Left kidney (tissue), 2 donors: ENCODE results near the gene FIZ1. TPM values are rescaled to one million over a fixed set of nuclear protein-coding genes. Genes with fewer than 3 reads are reported as not detected.
A peak's percentile ranks its signal among the peaks of the same experiment; 100 is the strongest.
"Not testable (repeated sequence)": the region's sequence is repeated elsewhere in the genome, so short reads cannot be mapped to it uniquely, and the experiment has no call there.

ENCODE experiments used
- DNase-seq: peaks from one replicate; pipeline ENCODE4 v3.0.0-alpha.2; 2013
- polyA plus RNA-seq: library from polyadenylated mRNA; unstranded; fragments of 120-200 nt; gene quantifications from one replicate; pipeline ENCODE4 v1.2.1, GENCODE V29; 2013; ENCODE audit not compliant: insufficient read length

The FIZ1 gene
- polyA plus RNA-seq, 1 donor = 20.7 TPM

DNA sequence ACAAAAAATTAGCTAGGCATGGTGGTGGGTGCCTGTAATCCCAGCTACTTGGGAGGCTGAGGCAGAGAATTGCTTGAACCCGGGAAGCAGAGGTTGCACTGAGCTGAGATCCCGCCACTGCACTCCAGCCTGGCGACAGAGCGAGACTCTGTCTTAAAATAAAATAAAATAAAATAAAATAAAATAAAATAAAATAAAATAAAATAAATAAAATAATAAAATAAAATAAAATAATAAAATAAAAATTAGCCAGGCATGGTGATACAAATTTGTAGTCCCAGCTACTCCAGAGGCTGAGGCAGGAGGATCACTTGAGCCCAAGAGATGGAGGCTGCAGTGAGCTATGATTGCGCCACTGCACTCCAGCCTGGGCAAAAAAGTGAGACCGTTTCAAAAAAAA lies 25.4 kb downstream of the FIZ1 start:
- not testable (repeated sequence) for DNase-seq

DNA sequence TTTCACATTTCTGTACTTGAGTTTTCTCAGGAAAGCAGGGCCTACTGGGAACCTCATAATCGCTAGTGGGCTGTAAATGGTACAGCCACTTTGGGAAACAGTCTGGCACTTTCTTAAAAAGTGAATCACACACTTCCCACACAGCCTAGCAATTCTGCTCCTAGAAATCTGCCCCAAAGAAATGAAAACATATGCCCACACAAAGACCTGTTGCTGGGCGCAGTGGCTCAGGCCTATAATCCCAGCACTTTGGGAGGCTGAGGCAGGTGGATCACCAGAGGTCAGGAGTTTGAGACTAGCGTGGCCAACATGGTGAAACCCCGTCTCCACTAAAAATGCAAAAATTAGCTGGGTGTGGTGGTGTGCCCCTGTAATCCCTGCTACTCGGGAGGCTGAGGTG lies 29.8 kb downstream of the FIZ1 start:
- not testable (repeated sequence) for DNase-seq

DNA sequence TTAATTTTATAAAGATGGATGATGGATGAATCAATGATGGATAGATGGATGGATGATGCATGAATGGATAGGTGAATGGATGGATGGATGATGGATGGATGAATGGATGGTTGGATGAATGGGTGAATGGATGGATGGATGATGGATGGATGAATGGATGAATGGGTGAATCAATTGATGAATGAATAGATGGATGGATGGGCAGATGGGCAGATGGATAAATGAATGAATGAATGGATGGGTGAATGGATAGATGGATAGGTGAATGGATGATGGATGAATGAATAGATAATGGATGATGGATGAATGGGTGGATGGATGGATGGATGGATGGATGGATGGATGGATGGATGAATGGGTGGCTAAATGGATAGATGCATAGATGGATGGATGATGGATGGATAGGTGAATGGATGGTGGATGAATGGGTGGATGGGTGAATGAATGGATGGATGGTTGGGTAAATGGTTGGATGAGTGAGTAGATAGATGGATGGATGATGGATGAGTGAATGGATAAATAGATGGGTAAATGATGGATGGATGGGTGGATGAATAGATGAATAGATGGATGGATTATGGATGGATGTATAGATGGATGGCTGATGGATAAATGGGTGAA lies 31.5 kb downstream of the FIZ1 start:
- DNase-seq = no peak

DNA sequence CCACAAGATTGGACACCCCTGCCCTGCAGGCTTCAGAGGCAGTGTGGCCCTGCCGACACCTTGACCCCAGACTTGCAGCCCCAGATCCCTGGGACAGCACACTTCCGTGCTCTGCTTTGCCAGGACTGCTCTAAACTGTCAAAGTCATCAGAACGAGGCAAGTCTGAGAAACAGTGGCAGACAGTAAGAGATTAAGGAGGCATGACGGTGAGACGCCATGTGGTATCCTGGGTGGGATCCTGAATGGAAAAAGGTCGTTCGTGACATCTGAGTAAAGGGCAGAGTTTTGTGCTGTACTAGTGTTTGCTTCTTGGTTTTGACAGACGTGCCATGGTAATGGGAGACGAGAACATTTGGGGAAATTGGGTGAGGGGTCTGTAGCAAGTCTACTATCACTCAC lies 32.5 kb downstream of the FIZ1 start:
- no peak for DNase-seq

DNA sequence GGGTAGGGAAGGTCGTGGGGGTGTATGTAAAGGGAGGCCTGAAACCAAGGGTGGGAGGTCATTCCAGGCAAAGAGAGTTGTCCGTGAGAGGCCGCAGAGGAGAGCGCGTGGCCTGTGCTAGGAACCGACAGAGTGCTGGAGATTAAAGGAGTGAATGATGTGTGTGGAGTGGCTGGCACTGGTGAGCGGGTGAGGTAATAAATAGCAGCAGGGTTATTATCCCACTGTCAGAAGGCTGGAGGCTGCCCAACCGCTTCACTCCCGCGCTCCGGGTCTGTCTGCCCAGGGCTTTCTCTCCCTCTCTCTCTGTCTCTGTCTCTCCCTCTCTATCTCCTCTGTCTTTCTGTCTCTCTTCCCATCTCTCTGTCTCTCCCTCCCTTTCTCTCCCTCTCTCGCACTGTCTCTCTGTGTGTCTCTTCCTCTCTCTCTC lies 36.0 kb downstream of the FIZ1 start:
- DNase-seq = no peak

DNA sequence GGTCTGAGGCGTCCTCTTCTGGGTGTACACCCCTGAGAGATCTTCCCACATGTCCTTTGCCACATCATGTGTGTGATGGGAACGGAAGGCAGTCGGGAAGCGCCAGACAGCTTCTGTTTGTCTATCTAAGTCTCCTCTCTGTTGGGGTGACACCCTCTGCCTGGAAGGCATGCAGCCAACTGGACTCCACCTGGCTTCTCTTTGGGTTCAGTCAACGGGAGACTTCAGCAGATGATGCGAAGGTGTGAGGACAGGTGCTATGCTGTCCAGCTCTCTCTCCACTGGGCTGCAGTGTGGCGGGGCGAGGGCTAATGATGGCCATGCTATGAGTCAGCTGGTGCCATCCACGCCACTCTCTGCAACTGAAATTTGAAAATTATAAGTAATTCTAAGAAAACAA lies 39.6 kb downstream of the FIZ1 start:
- DNase-seq = no peak

DNA sequence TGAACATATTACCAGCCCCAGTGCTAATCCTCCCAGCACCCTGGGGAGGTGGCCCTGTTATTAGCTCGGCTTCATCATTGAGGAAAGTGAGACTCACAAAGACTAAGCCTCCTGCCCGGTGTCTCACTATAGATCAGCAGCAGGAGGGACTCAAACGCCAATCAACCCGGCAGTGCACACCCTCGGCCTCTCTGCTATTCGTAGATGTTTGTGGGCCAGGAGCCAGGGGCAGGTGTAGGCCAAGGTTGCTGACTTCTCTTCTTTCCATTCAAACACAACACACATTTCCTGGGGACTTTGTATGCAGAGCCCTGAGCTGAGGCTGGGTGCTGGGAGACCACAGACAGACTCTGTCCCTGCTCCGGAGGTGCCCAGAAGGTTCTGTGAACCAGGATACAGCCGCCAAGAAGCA lies 44.6 kb downstream of the FIZ1 start:
- no peak for DNase-seq

DNA sequence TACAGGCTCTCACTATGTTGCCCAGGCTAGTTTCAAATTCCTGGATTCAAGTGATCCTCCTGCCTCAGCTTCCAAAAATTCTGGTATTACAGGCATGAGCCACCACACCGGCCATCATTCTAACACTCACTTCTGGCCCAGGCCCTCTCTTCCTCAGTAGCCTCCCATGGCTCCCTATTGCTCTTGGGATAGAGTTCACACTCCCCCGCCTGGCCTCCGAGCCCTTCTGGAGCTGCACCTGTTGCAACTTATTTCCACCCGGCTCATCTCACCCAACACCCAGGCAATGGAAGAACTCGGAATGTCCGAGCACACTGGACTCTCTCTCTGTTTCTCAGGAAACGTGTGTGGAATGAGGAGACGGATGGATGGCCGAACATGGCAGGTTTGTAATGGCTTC lies 45.0 kb downstream of the FIZ1 start:
- no peak for DNase-seq

DNA sequence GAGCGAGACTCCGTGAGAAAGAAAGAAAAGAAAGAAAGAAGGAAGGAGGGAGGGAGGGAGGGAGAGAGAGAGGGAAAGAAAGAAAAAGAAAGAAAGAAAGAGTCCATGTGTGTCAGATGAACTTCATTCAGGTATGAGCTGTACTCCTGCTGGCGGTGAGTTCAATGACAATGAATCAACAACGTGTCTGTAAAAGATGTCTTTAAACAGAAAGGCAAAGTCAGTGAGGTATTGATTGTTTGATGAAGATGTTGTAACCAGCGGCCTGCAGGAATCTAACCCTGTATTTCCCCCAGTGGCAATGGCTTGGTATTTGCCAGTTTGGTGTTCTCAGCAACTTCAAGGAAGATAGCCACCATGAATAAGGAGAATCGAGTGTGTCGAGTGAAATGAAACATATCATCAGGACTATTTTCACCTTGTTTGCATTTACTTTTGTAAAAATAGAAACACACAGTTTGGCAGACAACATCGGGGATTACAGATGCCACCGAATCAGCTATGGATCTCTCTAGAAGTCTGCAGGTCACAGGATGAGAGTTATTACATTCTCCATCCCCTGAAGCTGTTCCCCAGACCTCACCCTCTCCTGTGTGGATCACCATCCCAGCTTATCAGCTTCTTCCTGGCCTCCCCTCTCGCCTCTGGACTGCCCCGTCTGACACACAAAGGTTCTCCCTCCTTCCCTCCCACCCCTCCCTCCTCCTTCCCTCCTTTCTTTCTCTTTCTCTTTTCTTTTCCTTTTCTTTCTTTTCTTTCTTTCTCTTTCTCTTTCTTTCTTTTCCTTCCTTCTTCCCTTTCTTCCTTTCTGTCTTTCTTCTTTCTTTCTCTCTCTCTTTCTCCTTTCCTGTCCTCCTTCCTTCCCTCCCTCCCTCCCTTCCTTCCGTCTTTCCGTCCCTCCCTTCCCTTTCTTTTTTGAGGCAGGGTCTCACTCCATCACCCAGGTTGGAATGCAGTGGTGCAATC lies 45.8 kb downstream of the FIZ1 start:
- no peak for DNase-seq

DNA sequence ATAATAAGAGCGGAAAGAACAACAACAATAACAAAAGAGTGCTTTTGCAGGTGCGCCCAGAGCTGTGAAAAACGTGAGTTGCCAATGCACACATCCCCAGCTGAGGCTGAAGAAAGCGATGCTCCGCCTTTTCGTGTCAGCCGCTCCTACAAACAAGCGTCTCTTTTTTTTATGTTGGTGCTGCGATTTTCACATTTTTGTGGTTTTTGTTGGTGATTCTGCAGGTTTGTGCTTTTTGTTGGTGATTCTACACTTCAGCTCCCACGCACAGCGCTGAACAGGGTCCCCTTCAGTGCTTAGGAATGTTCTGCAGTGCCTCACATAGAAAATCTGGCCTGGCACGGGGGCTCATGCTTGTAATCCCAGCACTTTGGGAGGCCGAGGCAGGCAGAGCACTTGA lies 46.7 kb downstream of the FIZ1 start:
- DNase-seq = no peak

DNA sequence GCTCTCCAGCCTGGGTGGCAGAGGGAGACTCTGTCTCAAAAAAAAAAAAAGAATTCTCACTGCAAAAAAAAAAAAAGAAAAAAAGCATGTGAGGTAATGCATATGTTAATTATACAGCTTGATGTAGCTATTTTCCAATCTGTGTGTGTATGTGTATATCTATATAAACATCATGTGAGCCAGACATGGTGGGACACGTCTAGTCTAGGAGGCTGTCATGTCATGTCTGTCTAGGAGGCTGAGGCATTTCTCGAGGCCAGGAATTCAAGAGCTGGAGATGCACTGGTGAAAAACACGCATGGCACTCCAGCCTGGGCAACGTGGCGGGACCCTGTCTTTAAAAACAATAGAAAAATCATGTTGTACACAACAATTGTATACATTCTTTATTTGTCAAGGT lies 47.1 kb downstream of the FIZ1 start:
- no peak for DNase-seq

DNA sequence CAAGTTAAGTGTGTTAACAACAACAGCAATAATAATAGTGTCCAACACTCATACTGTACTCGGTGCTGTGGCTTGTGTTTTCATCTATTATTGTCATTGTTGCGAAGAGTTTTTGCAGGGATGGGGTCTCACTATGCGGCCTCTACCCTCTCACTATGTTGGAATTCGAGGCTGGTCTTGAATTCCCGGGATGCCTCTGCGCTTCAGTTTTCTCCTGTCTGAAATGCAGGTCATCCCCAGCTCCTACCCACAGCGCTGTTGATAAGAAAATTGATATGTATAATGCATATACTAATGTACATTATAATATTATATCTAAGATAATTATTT lies 49.0 kb downstream of the FIZ1 start:
- no peak for DNase-seq

DNA sequence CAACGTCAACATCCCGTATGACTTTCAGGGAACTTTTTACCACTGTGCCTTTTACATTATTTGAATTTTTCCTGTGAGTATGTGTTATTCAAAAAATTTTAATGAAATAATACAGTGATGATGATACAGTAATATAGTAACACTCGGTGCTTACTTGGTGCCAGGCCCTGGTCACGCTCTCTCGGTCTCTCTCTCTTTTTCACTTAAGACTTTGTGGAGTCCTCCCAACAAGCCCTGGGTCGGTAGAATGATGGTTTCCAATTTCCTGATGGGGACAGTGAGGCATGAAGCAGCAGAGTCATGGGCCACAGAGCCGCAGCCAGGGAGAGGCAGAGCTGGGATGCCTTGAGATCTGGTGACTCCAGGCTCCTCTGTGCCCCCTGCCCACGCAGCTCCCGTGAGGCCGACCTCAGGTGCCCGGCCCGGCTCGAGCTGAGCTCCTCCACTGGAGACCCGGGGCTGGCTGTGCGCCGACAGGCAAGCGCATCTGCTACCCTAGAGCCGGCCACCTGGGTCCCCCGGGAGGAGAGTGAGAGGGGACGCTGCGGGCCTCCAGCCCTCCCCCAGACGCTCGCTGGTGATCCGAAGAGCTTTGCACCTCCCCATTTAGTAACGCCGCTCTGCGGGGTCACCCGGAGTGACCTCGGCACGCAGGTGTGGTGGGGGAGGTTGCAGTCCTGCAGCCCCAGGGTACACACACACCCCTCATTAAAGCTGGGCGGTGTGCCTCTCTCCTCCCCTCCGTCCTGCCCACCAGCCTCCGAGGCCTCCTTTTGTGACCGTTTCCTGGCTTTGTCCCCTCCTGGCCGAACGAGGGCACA lies 49.6 kb downstream of the FIZ1 start:
- DNase-seq = peak; percentile 81

DNA sequence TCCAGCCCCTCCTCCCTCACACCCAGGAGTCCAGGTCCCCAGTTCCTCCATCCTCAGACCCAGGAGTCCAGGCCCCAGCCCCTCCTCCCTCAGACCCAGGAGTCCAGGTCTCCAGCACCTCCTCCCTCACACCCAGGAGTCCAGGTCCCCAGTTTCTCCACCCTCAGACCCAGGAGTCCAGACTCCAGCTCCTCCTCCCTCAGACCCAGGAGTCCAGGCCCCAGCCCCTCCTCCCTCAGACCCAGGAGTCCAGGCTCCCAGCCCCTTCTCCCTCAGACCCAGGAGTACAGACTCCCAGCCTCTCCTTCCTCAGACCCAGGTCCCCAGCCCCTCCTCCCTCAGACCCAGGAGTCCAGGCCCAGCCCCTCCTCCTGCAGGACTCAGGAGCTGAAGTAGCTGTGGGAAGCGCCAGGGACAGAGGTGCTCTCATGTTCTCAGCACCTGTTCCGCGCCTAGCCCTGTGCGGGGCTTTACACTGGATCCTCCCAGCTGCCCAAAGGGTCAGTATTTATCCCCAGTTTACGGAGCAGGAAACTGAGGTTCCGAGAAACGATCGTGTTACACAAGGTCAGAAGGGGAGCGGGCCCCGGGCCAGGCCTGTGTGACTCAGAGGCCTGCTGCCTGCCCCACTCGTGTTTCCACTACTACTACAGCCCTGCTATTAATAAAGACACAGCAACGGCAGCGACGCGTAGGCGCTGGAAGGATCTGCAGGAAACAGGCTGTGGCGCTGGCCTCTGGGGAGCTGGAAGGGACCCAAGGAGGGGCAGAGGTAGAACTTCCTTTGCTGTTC lies 52.3 kb downstream of the FIZ1 start:
- no peak for DNase-seq

DNA sequence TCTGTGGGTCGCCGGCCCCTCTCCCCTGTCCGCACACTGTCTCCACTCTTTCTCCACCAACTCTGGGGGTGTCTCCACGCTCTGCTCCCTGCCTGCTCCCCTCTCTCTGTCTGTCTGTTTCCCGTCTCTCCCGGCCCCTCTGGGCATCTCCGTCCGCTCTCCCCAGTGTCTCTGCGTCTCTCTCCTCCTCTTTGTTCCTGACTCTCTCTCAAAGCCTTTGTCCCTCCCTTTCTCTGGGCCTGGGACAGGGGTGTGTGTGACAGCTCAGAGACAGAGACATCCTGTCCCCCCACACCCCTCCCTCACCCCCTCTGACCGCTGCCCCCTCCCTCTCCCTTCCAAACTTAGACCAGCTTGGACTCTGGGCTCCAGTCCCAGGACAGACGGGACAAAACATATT lies 53.3 kb downstream of the FIZ1 start:
- DNase-seq = no peak

DNA sequence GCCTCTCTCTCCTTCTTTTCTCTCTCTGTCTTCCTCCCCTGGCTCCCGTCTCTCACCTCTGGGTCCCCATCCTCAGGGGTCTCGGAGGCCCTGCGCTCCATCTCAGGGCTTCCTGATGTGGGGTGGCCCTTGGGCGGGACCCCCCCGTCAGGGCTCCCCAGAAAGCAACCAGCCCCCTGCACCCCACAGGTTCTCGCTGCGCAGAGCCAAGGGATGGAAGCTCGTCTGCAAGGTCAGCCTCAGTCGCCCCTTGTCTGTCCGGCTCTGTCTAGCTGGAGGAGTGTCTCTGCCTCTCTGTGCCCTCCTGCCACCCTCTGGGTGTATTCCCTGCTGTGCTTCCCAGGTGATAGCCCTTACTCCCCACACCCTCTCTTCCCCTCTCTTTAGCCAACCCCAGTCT lies 53.9 kb downstream of the FIZ1 start, which contains the start of gene SBK3:
TSS of gene SBK3 (minus strand) at position 101 of the 400 bp plus-strand sequence. CDS start at position 101, 0 bp downstream.
- no peak for DNase-seq

DNA sequence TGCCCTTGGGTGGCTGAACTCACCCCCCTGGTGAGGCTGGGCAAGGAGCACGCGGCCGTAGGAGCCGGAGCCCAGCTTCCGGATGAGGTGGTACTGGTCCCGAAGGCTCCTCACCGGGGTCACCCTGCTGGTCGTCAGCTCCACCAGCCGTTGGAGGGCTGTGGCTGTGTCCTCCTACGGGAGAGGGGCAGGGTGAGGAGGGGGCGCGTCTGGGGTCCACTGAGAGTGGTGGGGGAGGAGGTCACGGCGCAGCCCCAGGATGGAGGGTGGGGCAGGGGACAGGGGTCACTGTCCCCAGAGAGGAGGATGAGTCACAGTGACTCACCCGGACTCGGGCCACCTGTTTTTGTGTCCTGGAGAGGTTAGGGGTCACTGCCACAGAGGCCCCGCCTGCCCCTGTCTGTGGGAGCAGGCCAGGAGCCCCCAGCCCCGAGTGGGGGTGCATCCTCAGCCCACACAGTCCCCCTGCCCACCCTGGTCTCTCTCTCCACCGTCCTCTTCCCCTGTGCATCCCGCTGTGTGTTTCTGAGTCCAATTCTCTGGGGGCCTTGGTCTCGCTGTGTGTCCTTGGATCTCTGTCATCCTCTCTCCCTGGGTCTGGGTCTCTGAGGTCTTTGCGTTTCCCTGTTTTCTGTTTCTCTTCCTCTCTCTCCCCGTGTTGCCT lies 54.4 kb downstream of the FIZ1 start:
- no peak for DNase-seq

DNA sequence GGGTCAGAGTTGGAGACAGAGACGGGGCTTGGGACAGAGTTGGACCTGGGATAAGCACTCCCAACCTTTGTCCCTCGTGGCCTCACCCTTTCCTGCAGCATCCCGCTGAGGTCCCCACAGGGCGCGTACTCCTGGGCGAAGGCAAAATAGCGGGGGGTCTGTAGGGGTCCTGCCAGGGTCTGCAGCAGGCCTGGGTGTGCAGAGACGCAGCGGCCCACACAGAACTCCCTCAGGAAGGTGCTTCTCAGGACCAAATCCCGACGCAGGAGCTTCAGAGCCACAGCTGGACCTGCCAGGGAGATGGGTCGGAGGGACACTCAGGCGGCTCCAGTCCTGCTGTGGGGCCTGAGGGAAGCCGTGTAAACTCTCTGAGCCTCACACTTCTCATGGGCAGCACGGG lies 55.3 kb downstream of the FIZ1 start:
- no peak for DNase-seq

DNA sequence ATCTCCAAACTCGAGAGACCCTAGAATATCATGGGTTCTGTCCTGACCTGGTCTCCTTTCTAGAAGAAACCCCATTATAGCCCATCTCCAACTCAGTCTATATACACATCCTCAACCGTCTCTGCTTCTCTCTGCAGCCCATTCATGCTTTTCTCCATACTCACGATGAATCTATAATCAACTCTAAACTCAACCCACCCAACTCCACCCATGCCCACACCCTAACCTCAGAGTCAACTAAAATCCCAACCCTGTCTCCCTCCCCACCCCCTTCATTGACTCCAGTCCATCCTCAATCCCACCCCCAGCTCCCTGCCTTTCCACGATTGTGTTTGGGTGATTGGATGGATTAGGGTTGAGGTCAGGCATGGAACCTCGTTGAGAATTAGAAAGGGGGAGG lies 55.8 kb downstream of the FIZ1 start:
- no peak for DNase-seq

DNA sequence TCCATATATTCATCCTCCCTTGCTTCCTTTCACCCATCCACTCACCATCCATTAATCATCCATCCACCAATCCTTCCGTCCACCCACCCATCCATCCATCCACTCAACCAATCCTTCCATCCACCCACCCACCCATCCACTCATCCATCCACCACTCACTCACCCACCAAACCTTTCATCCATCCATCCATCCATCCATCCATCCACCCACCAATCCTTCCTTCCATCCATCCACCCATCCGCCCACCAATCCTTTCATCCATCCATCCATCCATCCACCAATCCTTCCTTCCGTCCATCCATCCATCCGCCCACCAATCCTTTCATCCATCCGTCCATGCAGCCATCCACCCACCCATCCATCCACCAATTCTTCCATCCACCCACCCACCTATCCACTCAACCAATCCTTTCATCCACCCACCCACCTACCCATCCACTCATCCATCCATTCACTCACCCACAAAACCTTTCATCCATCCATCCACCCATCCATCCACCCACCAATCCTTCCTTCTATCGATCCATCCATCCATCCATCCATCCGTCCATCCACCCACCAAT lies 56.9 kb downstream of the FIZ1 start:
- no peak for DNase-seq
